Gastrocnemius medialis (tissue), 4 donors: ENCODE measurements around the gene CTU2. TPM values are rescaled to one million over a fixed set of nuclear protein-coding genes. Genes with fewer than 3 reads are reported as not detected.

Source experiments
- ATAC-seq, 2 donors: fragments of 150-250 bp; one replicate each; pipeline ENCODE4 v1.9.1; 2016
- DNase-seq, 2 donors: peaks; one replicate each; pipeline ENCODE4 v3.0.0-alpha.2; 2019
- H3K27ac ChIP-seq, 4 donors: fragments of 200-600 bp; sonication (generic); 1 replicate in 1 of 4; 2 replicates in 3 of 4; pipeline ENCODE4 v1.5.1; 2016 to 2018; ENCODE audit warnings: mild to moderate bottlenecking in 2 of 4, moderate library complexity in 1 of 4
- H3K27me3 ChIP-seq, 3 donors: fragments of 200-600 bp; sonication (generic) in 2 of 3; 1 replicate in 1 of 3; 2 replicates in 2 of 3; pipeline versions ENCODE4 v1.5.1 to v1.6.0; 2016 to 2019; ENCODE audit warnings: mild to moderate bottlenecking in 1 of 3, moderate library complexity in 1 of 3
- H3K36me3 ChIP-seq, 2 donors: fragments of 200-600 bp; sonication (generic) in 1 of 2; one replicate each; pipeline ENCODE4 v1.5.1; 2017 to 2018
- H3K4me1 ChIP-seq, 2 donors: fragments of 200-600 bp; sonication (generic) in 1 of 2; one replicate each; pipeline ENCODE4 v1.5.1; 2016 to 2017; ENCODE audit warnings: mild to moderate bottlenecking in 2 of 2
- H3K4me3 ChIP-seq, 4 donors: fragments of 200-600 bp; sonication (generic) in 3 of 4; 1 replicate in 1 of 4; 2 replicates in 3 of 4; pipeline ENCODE4 v1.5.1; 2016 to 2019; ENCODE audit warnings: mild to moderate bottlenecking in 2 of 4
- H3K9me3 ChIP-seq, 3 donors: fragments of 200-600 bp; sonication (generic) in 2 of 3; 1 replicate in 1 of 3; 2 replicates in 2 of 3; pipeline ENCODE4 v1.5.1; 2016 to 2019
- CTCF ChIP-seq, 5 experiments: fragments of 450-650 bp in 3 of 5; fragments of 200-600 bp in 2 of 5; sonication (generic) in 2 of 5; IDR thresholded peaks in 4 of 5; conservative IDR thresholded peaks in 1 of 5; 1 replicate in 4 of 5; 2 replicates in 1 of 5; pipeline ENCODE4 v1.5.1; 2016 to 2019; ENCODE audit warnings: antibody characterized with exemption in 5 of 5, mild to moderate bottlenecking in 3 of 5, moderate library complexity in 3 of 5
- POLR2A ChIP-seq, 2 donors: fragments of 450-650 bp; IDR thresholded peaks; one replicate each; pipeline ENCODE4 v1.6.1; 2017; ENCODE audit warnings: antibody characterized with exemption in 2 of 2, mild to moderate bottlenecking in 2 of 2, moderate library complexity in 2 of 2
- in situ Hi-C, 4 donors: fragments of 200-750 bp; cut with MboI; loops; one replicate each; pipeline versions ENCODE4 v1.15.0 to v1.8.0; 2017; ENCODE audit warnings: low sequenced_read_pairs in 4 of 4
- intact Hi-C: fragments of 100-400 bp; cut with DNase I; formaldehyde crosslinking; loops from one replicate; pipeline ENCODE4 v1.15.1; 2023; ENCODE audit warnings: low total_unique reads
- total RNA-seq, 4 donors: library from RNA; depleted of rRNA; stranded (reverse); fragments of >200 nt; gene quantifications; one replicate each; pipeline versions ENCODE4 v1.1.0 to v1.2.3, GENCODE V29; 2016

The CTU2 gene
- total RNA-seq, 4 donors from 2014 or later, result 11.1 to 17.7 (median 14.1) TPM

GRCh38 chr16:88723911-88724310 is 17.6 kb downstream of the CTU2 start:
- Histone ChIP-seq H3K4me1 (no peaks in the 10 kb centered on the region), H3K9me3 (no peaks in the 10 kb centered on the region), H3K4me3 (no peak overlapping the region), H3K27me3 (no peaks in the 10 kb centered on the region), H3K27ac (no peak overlapping the region), H3K36me3 (no peaks in the 10 kb centered on the region)
- in situ Hi-C loops (no loop called here), intact Hi-C loops (no loop called here)
- ATAC-seq (no peak), DNase-seq (no peak)
- TF ChIP-seq CTCF (IDR thresholded peaks at IDR 0.05 in 4 of 5, conservative IDR thresholded peaks at IDR 0.05 in 1 of 5) (no peak), POLR2A (IDR thresholded peaks at IDR 0.05) (no peak)

GRCh38 chr16:88724855-88725555 is 18.7 kb downstream of the CTU2 start:
- Histone ChIP-seq H3K27ac (no peak overlapping the region), H3K9me3 (no peaks in the 10 kb centered on the region), H3K4me1 (no peaks in the 10 kb centered on the region), H3K27me3 (no peaks in the 10 kb centered on the region), H3K4me3 (no peak overlapping the region), H3K36me3 (no peaks in the 10 kb centered on the region)
- in situ Hi-C loops (loop anchor here in 2 of 4 donors (25.0 kb wide), 1 partner anchor 487 kb away; the partner anchor contains the start of genes SLC22A31 (in 2 of the 2) and ZNF778 (in 2 of the 2)), intact Hi-C loops (no loop called here)
- TF ChIP-seq POLR2A (IDR thresholded peaks at IDR 0.05) (no peak), CTCF (IDR thresholded peaks at IDR 0.05 in 4 of 5, conservative IDR thresholded peaks at IDR 0.05 in 1 of 5) (no peak)
- no peak for ATAC-seq
- DNase-seq, result no peak

GRCh38 chr16:88725609-88726407 is 19.5 kb downstream of the CTU2 start:
- no peak for DNase-seq
- H3K27me3 ChIP-seq, result no peaks in the 10 kb centered on the region
- in situ Hi-C loops (loop anchor here in 2 of 4 donors (25.0 kb wide), 1 partner anchor 486 kb away; the partner anchor contains the start of genes SLC22A31 (in 2 of the 2) and ZNF778 (in 2 of the 2)), intact Hi-C loops (no loop called here)
- no peaks in the 10 kb centered on the region for H3K4me1 ChIP-seq
- H3K4me3 ChIP-seq, result no peak overlapping the region
- no peaks in the 10 kb centered on the region for H3K9me3 ChIP-seq
- no peaks in the 10 kb centered on the region for H3K36me3 ChIP-seq
- no peak for TF ChIP-seq CTCF (IDR thresholded peaks at IDR 0.05 in 4 of 5, conservative IDR thresholded peaks at IDR 0.05 in 1 of 5)
- no peak for TF ChIP-seq POLR2A (IDR thresholded peaks at IDR 0.05)
- ATAC-seq, result no peak
- H3K27ac ChIP-seq, result no peak overlapping the region

GRCh38 chr16:88726408-88726749 is 20.1 kb downstream of the CTU2 start:
- no peak for ATAC-seq
- Histone ChIP-seq H3K4me1 (no peaks in the 10 kb centered on the region), H3K4me3 (no peak overlapping the region), H3K27me3 (no peaks in the 10 kb centered on the region), H3K36me3 (no peaks in the 10 kb centered on the region), H3K9me3 (no peaks in the 10 kb centered on the region), H3K27ac (no peak overlapping the region)
- in situ Hi-C loops (loop anchor here in 2 of 4 donors (25.0 kb wide), 1 partner anchor 486 kb away; the partner anchor contains the start of genes SLC22A31 (in 2 of the 2) and ZNF778 (in 2 of the 2)), intact Hi-C loops (no loop called here)
- no peak for TF ChIP-seq CTCF (IDR thresholded peaks at IDR 0.05 in 4 of 5, conservative IDR thresholded peaks at IDR 0.05 in 1 of 5)
- no peak for TF ChIP-seq POLR2A (IDR thresholded peaks at IDR 0.05)
- no peak for DNase-seq
